GM12864 (cell line): ENCODE data around the gene SRP68.

Experiments
- DNase-seq: peaks from one replicate; pipeline ENCODE4 v3.0.0-alpha.2; 2011; ENCODE audit warnings: low read depth
- H3K4me3 ChIP-seq: 2 replicates; pipeline ENCODE4 v1.5.1; 2011; ENCODE audit warnings: mild to moderate bottlenecking, low read depth, low read length, control low read depth
- CTCF ChIP-seq: IDR thresholded peaks from 2 replicates; pipeline ENCODE4 v1.5.1; 2011; ENCODE audit warnings: low read depth, mild to moderate bottlenecking, moderate library complexity, low read length, control low read depth, inconsistent platforms; ENCODE audit errors: missing control alignments

Gene SRP68

GRCh38 chr17:76038050-76038449 lies 34.3 kb downstream of the SRP68 start:
- DNase-seq = no peak
- TF ChIP-seq CTCF = no peak
- H3K4me3 ChIP-seq = no peak overlapping the region

GRCh38 chr17:76036497-76037261 lies 35.6 kb downstream of the SRP68 start:
- DNase-seq = no peak
- TF ChIP-seq CTCF = no peak
- H3K4me3 ChIP-seq = no peak overlapping the region

GRCh38 chr17:76034428-76035350 lies 37.6 kb downstream of the SRP68 start:
- H3K4me3 ChIP-seq = no peak overlapping the region
- TF ChIP-seq CTCF = no peak
- no peak for DNase-seq

GRCh38 chr17:76033139-76033538 lies 39.2 kb downstream of the SRP68 start:
- H3K4me3 ChIP-seq = no peak overlapping the region
- no peak for DNase-seq
- no peak for TF ChIP-seq CTCF

GRCh38 chr17:76032780-76033108 lies 39.6 kb downstream of the SRP68 start:
- no peak overlapping the region for H3K4me3 ChIP-seq
- no peak for TF ChIP-seq CTCF
- no peak for DNase-seq

GRCh38 chr17:76032073-76032779 lies 40.1 kb downstream of the SRP68 start:
- no peak for TF ChIP-seq CTCF
- H3K4me3 ChIP-seq = no peak overlapping the region
- DNase-seq = no peak
